Right atrium auricular region (tissue), 2 donors: ENCODE results near the gene KAT6B. TPM values are rescaled to one million over a fixed set of nuclear protein-coding genes. Genes with fewer than 3 reads are reported as not detected.

Experiments
- DNase-seq: peaks from one replicate; pipeline ENCODE4 v3.0.0-alpha.2; 2019; ENCODE audit warnings: low spot score
- H3K27ac ChIP-seq, 2 donors: fragments of 200-600 bp; sonication (generic); 1 replicate in 1 of 2; 2 replicates in 1 of 2; pipeline ENCODE4 v1.5.1; 2016 to 2019
- H3K27me3 ChIP-seq, 2 donors: fragments of 200-600 bp; sonication (generic); one replicate each; pipeline versions ENCODE4 v1.5.1 to v1.6.0; 2017 to 2019
- H3K36me3 ChIP-seq: fragments of 200-600 bp; sonication (generic); one replicate; pipeline ENCODE4 v1.5.1; 2016
- H3K4me1 ChIP-seq, 2 donors: fragments of 200-600 bp; sonication (generic); one replicate each; pipeline versions ENCODE4 v1.5.1 to v1.6.0; 2017 to 2019
- H3K4me3 ChIP-seq, 2 donors: fragments of 200-600 bp; sonication (generic); 1 replicate in 1 of 2; 2 replicates in 1 of 2; pipeline ENCODE4 v1.5.1; 2017 to 2019; ENCODE audit warnings: mild to moderate bottlenecking in 1 of 2, moderate library complexity in 1 of 2
- H3K9me3 ChIP-seq, 2 donors: fragments of 200-600 bp; sonication (generic); one replicate each; pipeline ENCODE4 v1.5.1; 2019
- CTCF ChIP-seq, 2 donors: fragments of 200-600 bp; sonication (generic); IDR thresholded peaks; one replicate each; pipeline ENCODE4 v1.5.1; 2019; ENCODE audit warnings: antibody characterized with exemption in 2 of 2
- total RNA-seq, 2 donors: library from RNA; depleted of rRNA; stranded (reverse); fragments of >200 nt; gene quantifications; one replicate each; pipeline ENCODE4 v1.1.0, GENCODE V29; 2016

The KAT6B gene
- total RNA-seq, 2 donors from 2014 or later = 42.7 to 43.5 TPM

GRCh38 chr10:74841265-74841973 is 15.0 kb downstream of the KAT6B start:
- Histone ChIP-seq H3K27ac (peak overlapping the region; percentile 70 to 76), H3K9me3 (no peaks in the 10 kb centered on the region), H3K4me3 (no peak overlapping the region), H3K4me1 (peaks cover 0 to 61% of the 10 kb centered on the region in 2 donors), H3K36me3 (peaks cover 7% of the 10 kb centered on the region), H3K27me3 (no peaks in the 10 kb centered on the region)
- no peak for TF ChIP-seq CTCF (IDR thresholded peaks at IDR 0.05)
- DNase-seq = no peak

GRCh38 chr10:74842301-74842954 is 16.0 kb downstream of the KAT6B start:
- Histone ChIP-seq H3K4me1 (peaks cover 0 to 52% of the 10 kb centered on the region in 2 donors), H3K27me3 (no peaks in the 10 kb centered on the region), H3K9me3 (no peaks in the 10 kb centered on the region), H3K36me3 (peaks cover 7% of the 10 kb centered on the region), H3K27ac (peak overlapping the region; percentile 70 to 76), H3K4me3 (no peak overlapping the region)
- no peak for DNase-seq
- no peak for TF ChIP-seq CTCF (IDR thresholded peaks at IDR 0.05)

- peaks cover 0 to 34% of the 10 kb centered on the region in 2 donors for H3K4me1 ChIP-seq
Measured at GRCh38 chr10:74846958-74847357, 20.6 kb downstream of the KAT6B start.

GRCh38 chr10:74851831-74852230 is 25.4 kb downstream of the KAT6B start:
- peak overlapping the region; percentile 39 to 74 for H3K27ac ChIP-seq
- no peak for DNase-seq
- H3K4me1 ChIP-seq = peaks cover 0 to 49% of the 10 kb centered on the region in 2 donors
- no peaks in the 10 kb centered on the region for H3K9me3 ChIP-seq
- no peak overlapping the region for H3K4me3 ChIP-seq
- H3K36me3 ChIP-seq = no peaks in the 10 kb centered on the region
- no peaks in the 10 kb centered on the region for H3K27me3 ChIP-seq
- no peak for TF ChIP-seq CTCF (IDR thresholded peaks at IDR 0.05)

More at GRCh38 chr10:74846958-74847357, 20.6 kb downstream of the KAT6B start:
- Histone ChIP-seq H3K36me3 (peaks cover 7% of the 10 kb centered on the region), H3K9me3 (no peaks in the 10 kb centered on the region), H3K27ac (peak overlapping the region; percentile 20 to 74), H3K27me3 (no peaks in the 10 kb centered on the region), H3K4me3 (no peak overlapping the region)
- DNase-seq = no peak
- TF ChIP-seq CTCF (IDR thresholded peaks at IDR 0.05) = no peak

- TF ChIP-seq CTCF (IDR thresholded peaks at IDR 0.05) = no peak
- Histone ChIP-seq H3K36me3 (no peaks in the 10 kb centered on the region), H3K27me3 (no peaks in the 10 kb centered on the region), H3K27ac (peak overlapping the region; percentile 39 to 74), H3K4me3 (no peak overlapping the region), H3K9me3 (no peaks in the 10 kb centered on the region), H3K4me1 (peaks cover 0 to 49% of the 10 kb centered on the region in 2 donors)
- DNase-seq = no peak
Measured at GRCh38 chr10:74852381-74852780, 26.0 kb downstream of the KAT6B start.
